Ovary (tissue), 3 donors: ENCODE data around the gene SNAPC1.

ENCODE experiments used
- EP300 ChIP-seq: sonication (generic); formaldehyde crosslinking; IDR thresholded peaks from one replicate; pipeline ENCODE4 v1.6.1; 2017; ENCODE audit warnings: antibody characterized with exemption
- POLR2A ChIP-seq: fragments of 450-650 bp; IDR thresholded peaks from one replicate; pipeline ENCODE4 v1.6.1; 2017; ENCODE audit warnings: antibody characterized with exemption, mild to moderate bottlenecking, moderate library complexity
- TF ChIP-seq, protein P1 (sequence below), 3 donors: fragments of 450-650 bp in 2 of 3; fragments of 200-600 bp in 1 of 3; IDR thresholded peaks; one replicate each; pipeline versions ENCODE4 v1.5.1 to v1.8.0; 2016 to 2022; ENCODE audit warnings: antibody characterized with exemption in 3 of 3, mild to moderate bottlenecking in 1 of 3
- donor health status: DM: no; HTN: no; CAD: no.

DNA sequence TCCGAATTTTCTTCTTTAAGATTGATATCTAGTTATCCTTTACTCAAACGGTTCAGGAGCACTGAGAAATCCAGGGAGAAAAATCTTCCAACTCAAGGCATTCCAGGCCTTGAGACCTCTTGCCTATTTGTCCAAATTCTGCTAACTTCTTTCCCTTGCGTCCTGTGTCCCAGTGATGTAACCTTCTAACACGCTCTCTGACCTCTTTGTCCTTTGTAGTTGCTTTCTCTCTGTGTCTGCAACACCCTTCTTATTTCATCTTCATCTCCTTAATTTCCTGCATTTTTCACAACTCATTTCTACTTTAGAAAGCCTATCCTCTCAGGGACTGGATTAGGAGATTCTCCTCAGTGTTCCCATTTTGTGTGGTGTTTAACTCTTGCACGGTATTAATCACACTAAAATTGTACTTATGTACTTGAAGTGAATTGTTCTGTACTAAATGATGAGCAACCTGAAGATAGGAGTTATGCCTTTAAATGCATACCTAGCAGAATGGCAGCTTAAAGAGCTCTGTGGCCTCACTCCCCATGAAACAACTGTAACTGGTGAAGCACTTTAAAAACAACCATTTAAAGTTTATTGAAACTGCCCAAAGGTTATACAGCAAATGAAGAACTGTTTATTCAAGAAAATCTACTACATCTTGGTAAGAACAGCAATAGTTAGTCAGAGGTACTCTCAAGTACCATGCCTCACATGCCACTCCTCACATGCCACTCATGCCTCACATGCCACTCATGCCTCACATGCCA, 7.4 kb upstream of the SNAPC1 start:
- TF ChIP-seq POLR2A = no peak
- TF ChIP-seq, protein P1, sequence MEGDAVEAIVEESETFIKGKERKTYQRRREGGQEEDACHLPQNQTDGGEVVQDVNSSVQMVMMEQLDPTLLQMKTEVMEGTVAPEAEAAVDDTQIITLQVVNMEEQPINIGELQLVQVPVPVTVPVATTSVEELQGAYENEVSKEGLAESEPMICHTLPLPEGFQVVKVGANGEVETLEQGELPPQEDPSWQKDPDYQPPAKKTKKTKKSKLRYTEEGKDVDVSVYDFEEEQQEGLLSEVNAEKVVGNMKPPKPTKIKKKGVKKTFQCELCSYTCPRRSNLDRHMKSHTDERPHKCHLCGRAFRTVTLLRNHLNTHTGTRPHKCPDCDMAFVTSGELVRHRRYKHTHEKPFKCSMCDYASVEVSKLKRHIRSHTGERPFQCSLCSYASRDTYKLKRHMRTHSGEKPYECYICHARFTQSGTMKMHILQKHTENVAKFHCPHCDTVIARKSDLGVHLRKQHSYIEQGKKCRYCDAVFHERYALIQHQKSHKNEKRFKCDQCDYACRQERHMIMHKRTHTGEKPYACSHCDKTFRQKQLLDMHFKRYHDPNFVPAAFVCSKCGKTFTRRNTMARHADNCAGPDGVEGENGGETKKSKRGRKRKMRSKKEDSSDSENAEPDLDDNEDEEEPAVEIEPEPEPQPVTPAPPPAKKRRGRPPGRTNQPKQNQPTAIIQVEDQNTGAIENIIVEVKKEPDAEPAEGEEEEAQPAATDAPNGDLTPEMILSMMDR (IDR thresholded peaks at IDR 0.05) = no peak
- no peak for TF ChIP-seq EP300
